ENCODE data around the gene AHRR.

The AHRR gene

DNA sequence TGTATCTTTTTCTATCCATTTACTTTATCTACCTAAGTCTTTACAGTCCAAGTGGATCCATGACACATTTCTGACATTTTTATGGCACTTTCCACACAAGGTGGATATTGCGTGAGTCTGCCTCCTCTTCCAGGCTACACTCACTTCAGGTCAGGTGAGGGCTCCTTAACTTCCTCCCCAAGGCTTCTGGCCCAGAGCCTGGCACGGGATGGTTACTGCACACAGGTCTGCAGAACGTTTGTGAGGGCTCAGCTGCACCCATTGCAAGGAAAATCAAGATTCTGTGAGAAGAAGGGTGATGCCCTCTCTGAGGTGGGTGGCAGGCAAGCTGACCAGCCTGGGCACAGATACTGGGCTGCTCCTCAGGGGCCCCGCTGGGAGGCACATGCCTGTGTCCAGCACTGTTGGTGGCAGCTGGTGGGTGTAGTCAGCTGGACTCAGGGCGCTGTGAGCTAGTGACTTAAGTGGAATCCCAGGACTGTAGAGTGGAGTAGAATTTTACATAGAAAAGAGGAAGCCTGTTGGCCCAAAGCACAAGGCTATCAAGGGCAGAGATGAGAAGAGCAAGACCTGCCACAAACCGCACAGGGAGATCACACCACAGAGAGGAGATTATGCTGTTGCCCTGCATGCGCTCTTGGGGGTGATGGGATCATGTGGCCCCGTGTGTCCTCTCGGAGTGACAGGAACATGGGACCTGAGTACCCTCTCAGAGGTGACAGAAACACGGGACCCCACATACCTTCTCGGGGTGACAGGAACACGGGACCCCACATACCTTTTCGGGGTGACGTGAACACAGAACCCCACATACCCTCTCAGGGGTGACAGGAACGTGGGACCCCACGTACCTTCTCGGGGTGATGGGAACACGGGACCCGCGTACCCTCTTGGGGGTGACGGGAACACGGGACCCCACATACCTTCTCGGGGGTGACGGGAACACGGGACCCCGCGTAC, 21.3 kb downstream of the AHRR start:
- Mint-ChIP-seq H3K4me3 (peak overlapping the region; percentile 41), H3K9me3 (no peaks in the 10 kb centered on the region), H3K27me3 (peaks cover 9% of the 10 kb centered on the region), H3K27ac (peak overlapping the region; percentile 67), H3K36me3 (ENCODE audit: low read depth) (peaks cover 12% of the 10 kb centered on the region), H3K4me1 (peaks cover 5% of the 10 kb centered on the region)
- no peak for DNase-seq
- no peak for ATAC-seq

DNA sequence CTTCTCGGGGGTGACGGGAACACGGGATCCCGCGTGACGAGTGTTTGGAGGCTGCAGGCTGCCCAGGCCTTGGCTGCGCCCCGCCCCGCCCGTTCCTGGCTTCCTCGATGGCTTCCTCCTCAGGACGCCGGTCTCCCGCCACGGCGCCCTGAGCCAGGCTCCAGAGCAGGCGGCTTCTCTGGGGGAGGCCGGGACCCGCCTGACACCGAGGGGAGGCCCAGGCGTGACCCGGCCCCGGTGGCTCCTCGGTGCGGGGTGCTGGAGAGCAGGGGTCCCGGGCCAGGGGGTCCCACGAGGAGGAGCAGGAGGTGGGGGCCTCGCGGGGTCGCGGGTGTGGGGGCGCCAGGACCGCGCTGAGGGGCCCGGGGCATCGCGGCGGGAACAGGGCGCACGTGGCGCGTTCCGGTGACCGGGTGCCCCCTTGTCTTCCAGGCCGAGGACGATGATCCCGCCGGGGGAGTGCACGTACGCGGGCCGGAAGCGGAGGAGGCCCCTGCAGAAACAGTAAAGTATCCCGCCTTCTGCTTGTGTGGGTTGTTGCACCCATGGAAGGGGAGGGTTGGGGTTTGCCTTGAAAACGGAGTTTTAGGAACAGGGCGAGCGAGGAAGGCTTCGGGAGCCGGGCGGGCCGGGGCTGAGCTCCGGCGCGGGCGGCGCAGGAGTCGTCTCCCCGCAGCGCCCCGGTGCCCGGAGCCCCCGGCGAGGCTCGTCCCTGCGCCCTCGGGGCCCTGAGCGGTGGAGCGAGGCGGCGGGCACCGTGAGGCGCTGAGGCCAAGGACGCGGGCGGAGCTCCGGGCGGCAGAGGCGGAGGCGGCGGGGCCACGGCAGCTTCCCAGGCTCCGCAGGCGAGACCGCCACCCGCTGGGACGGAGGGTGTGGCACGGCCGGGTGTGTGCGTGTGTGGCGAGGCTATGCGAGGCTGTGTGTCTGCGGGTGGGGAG, 22.2 kb downstream of the AHRR start:
- H3K27ac Mint-ChIP-seq = peak overlapping the region; percentile 65
- H3K9me3 Mint-ChIP-seq = no peaks in the 10 kb centered on the region
- H3K27me3 Mint-ChIP-seq = peaks cover 12% of the 10 kb centered on the region
- DNase-seq = peak; percentile 60
- peaks cover 12% of the 10 kb centered on the region for H3K36me3 Mint-ChIP-seq (ENCODE audit: low read depth)
- ATAC-seq = peak; percentile 72
- H3K4me1 Mint-ChIP-seq = peaks cover 5% of the 10 kb centered on the region
- peak overlapping the region; percentile 59 for H3K4me3 Mint-ChIP-seq

DNA sequence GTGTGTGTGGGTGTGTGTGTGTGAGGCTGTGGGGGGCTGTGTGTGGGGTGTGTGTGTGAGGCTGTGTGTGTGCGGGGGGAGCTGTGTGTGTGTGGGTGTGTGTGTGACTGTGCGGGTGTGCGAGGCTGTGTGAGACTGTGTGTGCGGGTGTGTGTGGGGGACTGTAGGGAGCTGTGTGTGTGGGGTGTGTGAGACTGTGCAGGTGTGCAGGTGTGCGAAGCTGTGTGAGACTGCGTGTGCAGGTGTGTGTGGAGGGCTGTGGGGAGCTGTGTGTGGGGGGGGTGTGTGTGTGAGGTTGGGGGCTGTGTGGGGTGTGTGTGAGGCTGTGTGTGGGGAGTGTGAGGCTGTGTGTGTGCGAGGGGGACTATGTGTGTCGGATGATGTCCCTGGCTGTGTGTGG, 23.2 kb downstream of the AHRR start:
- no peak overlapping the region for H3K27ac Mint-ChIP-seq
- H3K4me1 Mint-ChIP-seq = peaks cover 5% of the 10 kb centered on the region
- no peak overlapping the region for H3K4me3 Mint-ChIP-seq
- H3K9me3 Mint-ChIP-seq = no peaks in the 10 kb centered on the region
- H3K36me3 Mint-ChIP-seq (ENCODE audit: low read depth) = peaks cover 17% of the 10 kb centered on the region
- no peak for DNase-seq
- peaks cover 12% of the 10 kb centered on the region for H3K27me3 Mint-ChIP-seq
- ATAC-seq = no peak

DNA sequence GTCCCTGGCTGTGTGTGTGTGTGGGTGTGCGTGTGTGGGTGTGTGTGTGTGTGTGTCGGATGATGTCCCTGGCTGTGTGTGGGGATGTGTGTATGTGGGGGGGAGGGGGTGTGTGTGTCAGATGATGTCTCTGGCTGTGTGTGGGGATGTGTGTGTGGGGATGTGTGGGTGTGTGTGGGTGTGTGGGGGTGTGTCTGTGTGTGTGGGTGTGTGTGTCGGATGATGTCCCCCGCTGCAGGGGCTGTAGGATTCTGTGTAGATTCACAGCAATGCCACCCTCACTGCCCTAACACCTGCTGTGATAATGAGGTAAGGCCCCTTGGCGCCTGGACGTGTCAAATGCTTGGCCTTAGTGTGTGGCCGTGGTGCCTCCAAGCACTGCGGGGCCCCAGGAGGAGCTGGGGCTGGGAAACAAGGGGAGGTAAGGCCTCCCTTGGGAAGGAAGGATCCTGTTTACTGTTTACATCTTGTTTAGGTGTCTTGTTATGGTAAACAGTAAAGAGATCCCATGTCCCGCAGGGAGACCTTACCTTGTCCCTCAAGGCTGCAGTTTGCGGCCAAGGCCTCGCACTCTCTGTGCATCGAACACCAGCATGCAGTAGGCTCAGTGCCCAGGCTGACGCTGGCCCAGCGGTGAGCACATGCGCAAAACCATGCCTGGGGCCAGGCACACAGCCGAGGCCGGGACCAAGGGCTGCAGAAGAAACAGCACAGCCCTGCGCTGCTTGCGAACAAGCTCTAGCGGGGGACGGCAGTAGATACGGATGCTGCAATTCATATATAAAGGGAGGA, 24.1 kb downstream of the AHRR start:
- ATAC-seq (no peak), DNase-seq (no peak)
- Mint-ChIP-seq H3K9me3 (no peaks in the 10 kb centered on the region), H3K36me3 (ENCODE audit: low read depth) (peaks cover 21% of the 10 kb centered on the region), H3K27ac (no peak overlapping the region), H3K4me1 (peaks cover 5% of the 10 kb centered on the region), H3K27me3 (peaks cover 12% of the 10 kb centered on the region), H3K4me3 (no peak overlapping the region)

DNA sequence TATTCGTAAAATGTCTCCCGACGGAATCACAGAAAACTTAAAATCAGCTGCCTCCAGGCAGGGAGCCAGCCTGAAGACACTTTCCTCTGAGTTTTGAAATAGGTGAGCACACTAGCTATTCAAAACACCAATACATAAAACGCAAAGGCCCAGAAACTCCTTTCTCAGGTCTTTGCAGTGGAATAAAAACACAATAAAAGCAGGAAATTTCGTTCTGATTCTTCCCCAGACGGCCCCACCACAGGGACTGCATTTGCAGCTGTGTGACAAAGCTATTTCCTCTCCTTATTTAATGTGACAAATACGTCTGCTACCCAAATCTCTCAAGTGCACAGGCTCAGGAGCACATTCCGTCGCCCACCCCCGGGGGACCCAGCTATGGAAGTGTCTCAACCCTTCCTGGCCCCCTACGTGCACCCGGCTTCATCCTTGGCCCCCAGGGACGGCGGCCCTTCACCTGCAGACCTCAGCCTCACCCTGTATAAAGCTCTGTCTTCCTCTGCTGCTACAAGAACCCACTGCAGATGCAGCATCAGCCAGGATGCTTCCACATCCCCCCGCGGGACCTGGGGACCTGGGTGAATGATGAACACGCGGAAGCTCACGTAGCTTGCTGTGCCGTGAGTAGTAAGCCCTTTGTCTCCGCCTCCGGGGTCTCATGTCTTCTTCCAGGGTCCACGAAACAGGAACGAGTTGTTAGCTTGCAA, 24.9 kb downstream of the AHRR start:
- Mint-ChIP-seq H3K9me3 (no peaks in the 10 kb centered on the region), H3K36me3 (ENCODE audit: low read depth) (peaks cover 29% of the 10 kb centered on the region), H3K4me3 (no peak overlapping the region), H3K27ac (no peak overlapping the region), H3K27me3 (peaks cover 12% of the 10 kb centered on the region), H3K4me1 (peaks cover 5% of the 10 kb centered on the region)
- no peak for DNase-seq
- no peak for ATAC-seq

DNA sequence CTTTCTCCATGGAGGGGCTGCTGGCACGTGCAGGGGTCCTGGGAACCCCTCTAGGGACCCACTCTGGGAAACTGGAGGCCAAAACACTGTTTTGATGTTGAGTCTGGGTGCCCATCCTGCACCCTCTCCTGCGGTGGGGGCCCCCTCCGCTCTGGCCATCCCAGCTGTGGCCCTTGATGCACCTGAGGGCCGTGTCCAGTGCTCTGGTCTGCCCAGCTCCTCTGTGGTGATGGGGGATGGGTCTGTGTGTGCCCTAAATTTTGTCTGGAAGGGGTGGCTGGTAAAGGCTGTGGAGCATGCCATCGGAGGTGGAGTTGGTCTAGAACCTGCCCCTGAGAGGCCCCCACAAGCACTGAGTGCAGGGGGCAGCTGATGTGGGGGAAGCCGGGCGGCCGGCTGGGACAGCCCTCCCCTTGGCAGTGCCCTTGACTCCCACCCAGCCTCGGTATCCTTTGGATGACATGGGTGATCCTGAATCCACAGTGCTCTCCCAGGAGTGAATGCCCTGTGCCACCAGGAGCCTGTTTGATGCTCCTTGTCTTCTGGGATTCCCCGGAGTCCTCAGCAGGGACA, 26.3 kb downstream of the AHRR start:
- H3K4me3 Mint-ChIP-seq = no peak overlapping the region
- no peaks in the 10 kb centered on the region for H3K9me3 Mint-ChIP-seq
- peaks cover 3% of the 10 kb centered on the region for H3K4me1 Mint-ChIP-seq
- DNase-seq (no peak), ATAC-seq (no peak)
- peaks cover 32% of the 10 kb centered on the region for H3K36me3 Mint-ChIP-seq (ENCODE audit: low read depth)
- H3K27me3 Mint-ChIP-seq = peaks cover 10% of the 10 kb centered on the region
- H3K27ac Mint-ChIP-seq = no peak overlapping the region

DNA sequence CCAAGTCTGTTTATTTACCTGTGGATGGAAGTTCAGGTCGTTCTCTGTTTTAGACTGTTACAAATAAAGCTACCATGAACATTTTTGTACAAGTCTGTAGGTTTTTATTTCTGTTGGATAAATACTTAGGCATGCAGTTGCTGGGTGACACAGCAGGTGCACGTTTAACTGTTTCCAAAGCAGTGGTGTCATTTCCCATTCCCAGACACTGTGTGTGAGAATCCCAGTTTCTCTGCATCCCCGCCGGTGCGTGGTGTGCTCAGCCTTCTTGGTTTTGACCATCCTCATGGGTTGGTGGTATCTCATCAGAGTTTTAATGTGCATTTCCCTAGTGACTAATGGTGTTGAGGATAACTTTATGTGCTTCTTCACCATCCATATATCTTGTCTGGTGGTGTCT, 27.2 kb downstream of the AHRR start:
- ATAC-seq (no peak), DNase-seq (no peak)
- peaks cover 9% of the 10 kb centered on the region for H3K27me3 Mint-ChIP-seq
- H3K27ac Mint-ChIP-seq = no peak overlapping the region
- H3K4me3 Mint-ChIP-seq = no peak overlapping the region
- peaks cover 30% of the 10 kb centered on the region for H3K36me3 Mint-ChIP-seq (ENCODE audit: low read depth)
- no peaks in the 10 kb centered on the region for H3K9me3 Mint-ChIP-seq
- peaks cover 1% of the 10 kb centered on the region for H3K4me1 Mint-ChIP-seq

DNA sequence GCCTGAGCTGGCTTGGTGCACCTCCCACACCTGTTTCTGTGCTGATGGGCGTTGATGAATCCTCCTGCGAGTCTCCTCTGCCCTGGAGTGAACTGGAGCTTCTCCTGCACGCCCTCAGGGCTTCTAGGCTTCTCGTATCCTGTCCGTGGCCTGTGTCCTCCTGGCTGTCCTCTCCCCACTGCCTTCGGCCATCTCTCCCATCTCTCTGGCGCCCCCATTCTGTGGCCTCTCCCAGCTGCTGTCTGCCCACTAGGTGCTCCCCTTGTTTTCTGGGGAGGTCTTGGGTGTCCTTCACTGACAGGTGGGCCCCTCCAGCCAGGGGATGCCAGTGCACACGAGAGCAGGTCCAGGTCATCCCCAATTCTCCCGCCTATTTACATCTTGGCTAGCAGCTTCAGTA, 28.8 kb downstream of the AHRR start:
- H3K4me1 Mint-ChIP-seq = no peaks in the 10 kb centered on the region
- H3K27me3 Mint-ChIP-seq = peaks cover 9% of the 10 kb centered on the region
- DNase-seq = no peak

DNA sequence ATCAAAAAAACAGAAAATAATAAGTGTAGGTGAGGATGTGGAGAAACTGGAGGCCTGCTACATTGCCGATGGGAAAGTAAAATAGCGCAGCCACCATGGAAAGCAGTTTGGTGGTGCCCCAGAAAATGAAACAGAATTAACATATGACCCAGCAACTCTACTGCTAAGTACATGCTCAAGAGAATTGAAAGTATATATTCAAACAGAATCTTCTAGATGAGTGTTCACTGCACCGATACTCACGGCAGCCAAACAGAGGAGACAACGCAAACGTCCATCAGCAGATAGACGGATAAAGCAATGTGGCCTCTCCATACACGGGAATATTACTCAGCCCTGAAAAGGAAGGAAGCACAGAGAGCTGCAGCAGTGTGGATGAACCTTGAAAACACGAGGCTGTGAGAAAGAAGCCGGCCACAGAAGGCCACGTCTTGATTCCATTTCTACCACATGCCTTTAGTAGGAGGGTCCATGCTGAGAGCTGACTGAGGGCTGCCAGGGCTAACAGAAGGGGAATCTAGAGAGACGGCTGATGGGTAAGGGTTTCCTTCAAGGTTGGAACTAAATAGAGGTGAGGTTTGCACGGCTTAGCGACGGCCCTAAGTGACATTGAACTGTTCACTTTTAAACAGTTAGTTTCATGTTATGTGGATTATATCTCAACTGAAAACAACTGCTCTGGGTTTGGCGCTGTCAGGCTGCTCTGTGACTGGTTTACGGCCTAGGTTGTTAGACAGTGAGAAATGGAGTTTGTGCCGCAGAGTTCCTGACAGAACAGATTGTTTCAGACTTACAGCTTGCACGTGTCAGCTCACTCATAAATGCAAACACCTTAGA, 29.8 kb downstream of the AHRR start:
- ATAC-seq (no peak), DNase-seq (no peak)
- H3K4me3 Mint-ChIP-seq = no peak overlapping the region
- H3K27me3 Mint-ChIP-seq = peaks cover 9% of the 10 kb centered on the region
- peaks cover 3% of the 10 kb centered on the region for H3K4me1 Mint-ChIP-seq
- H3K9me3 Mint-ChIP-seq = no peaks in the 10 kb centered on the region
- no peak overlapping the region for H3K27ac Mint-ChIP-seq
- H3K36me3 Mint-ChIP-seq (ENCODE audit: low read depth) = peaks cover 34% of the 10 kb centered on the region

More for the DNA sequence above, 28.8 kb downstream of the AHRR start:
- H3K9me3 Mint-ChIP-seq = no peaks in the 10 kb centered on the region
- peaks cover 30% of the 10 kb centered on the region for H3K36me3 Mint-ChIP-seq (ENCODE audit: low read depth)
- no peak overlapping the region for H3K27ac Mint-ChIP-seq
- H3K4me3 Mint-ChIP-seq = no peak overlapping the region
- no peak for ATAC-seq

DNA sequence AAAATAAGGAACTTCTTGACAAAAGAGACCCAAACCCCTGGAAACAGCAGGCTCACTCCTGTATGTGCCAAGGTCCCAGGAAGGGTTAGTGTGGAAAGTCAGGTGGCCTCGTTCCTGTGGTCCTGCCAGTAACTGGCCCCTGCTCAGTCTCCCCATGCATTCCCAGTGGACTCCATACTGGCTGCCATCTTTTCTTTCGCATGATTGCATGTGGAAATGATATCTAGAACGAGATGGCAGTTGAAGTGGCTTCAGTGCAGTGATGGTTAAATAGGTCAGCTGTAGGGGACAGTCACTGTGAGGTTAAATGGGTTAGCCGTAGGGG, 30.4 kb downstream of the AHRR start:
- peaks cover 3% of the 10 kb centered on the region for H3K4me1 Mint-ChIP-seq

DNA sequence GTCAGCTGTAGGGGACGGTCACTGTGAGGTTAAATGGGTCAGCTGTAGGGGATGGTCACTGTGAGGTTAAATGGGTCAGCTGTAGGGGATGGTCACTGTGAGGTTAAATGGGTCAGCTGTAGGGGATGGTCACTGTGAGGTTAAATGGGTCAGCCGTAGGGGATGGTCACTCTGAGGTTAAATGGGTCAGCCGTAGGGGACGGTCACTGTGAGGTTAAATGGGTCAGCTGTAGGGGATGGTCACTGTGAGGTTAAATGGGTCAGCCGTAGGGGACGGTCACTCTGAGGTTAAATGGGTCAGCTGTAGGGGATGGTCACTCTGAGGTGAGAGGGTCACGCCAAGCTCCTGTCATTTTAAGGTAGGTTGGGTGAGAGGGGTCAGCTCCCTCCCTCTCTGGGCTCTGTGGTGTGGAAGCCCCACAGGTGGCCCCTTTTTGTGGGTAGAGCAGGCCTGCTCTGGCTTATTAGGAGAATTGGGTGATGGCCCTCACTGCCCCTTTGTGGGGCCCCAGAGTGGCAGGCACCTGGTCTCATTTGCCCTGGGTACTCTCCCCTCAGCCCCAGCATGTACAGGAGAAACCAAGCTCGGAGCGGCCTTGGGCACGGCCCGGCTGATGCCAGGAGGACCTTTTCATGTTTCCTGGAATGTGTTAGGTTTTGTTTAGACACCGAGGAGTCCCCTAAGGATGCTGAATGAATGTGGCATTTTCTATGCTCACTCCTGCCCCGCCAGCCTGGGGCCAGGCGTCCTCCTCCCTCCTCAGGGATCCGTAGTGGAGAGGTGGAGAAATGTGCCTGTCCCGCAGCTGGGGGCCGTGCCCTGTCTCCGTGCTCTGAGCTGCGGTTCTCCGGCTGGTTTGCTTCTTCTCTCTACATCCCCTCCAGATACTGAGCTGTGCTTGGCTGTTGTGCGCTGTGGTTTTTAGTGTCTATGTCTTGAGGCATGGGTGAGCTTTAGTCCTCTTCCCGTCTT, 31.4 kb downstream of the AHRR start:
- Mint-ChIP-seq H3K36me3 (ENCODE audit: low read depth) (peaks cover 24% of the 10 kb centered on the region), H3K4me1 (peaks cover 3% of the 10 kb centered on the region), H3K27ac (no peak overlapping the region), H3K27me3 (peaks cover 3% of the 10 kb centered on the region), H3K4me3 (no peak overlapping the region), H3K9me3 (no peaks in the 10 kb centered on the region)
- DNase-seq (no peak), ATAC-seq (no peak)

More for the DNA sequence above, 30.4 kb downstream of the AHRR start:
- peaks cover 8% of the 10 kb centered on the region for H3K27me3 Mint-ChIP-seq
- H3K36me3 Mint-ChIP-seq (ENCODE audit: low read depth) = peaks cover 29% of the 10 kb centered on the region
- ATAC-seq (no peak), DNase-seq (no peak)
- H3K9me3 Mint-ChIP-seq = no peaks in the 10 kb centered on the region
- no peak overlapping the region for H3K27ac Mint-ChIP-seq
- no peak overlapping the region for H3K4me3 Mint-ChIP-seq
